Natural killer cell (primary cell): Measurements from ENCODE around the gene ZNF679. TPM values are rescaled to one million over a fixed set of nuclear protein-coding genes. Genes with fewer than 3 reads are reported as not detected.

Source experiments
- ATAC-seq, 3 donors: fragments of 150-1000 bp in 2 of 3; fragments of 200-7000 bp in 1 of 3; cut with Tn5 transposase; 1 replicate in 1 of 3; 2 replicates in 2 of 3; pipeline ENCODE4 v1.10.0; 2021; ENCODE audit warnings: mild to moderate bottlenecking in 2 of 3, moderate library complexity in 2 of 3
- DNase-seq, 2 donors: peaks; one replicate each; pipeline versions ENCODE4 v3.0.0 to v3.0.0-alpha.2; 2013 to 2021; ENCODE audit warnings: mixed read lengths in 1 of 2
- H3K27ac ChIP-seq: one replicate; pipeline ENCODE4 v1.5.1; 2013; ENCODE audit warnings: mild to moderate bottlenecking, low read length
- H3K27me3 ChIP-seq: one replicate; pipeline ENCODE4 v1.6.1; 2013; ENCODE audit warnings: low read length; ENCODE audit not compliant: control insufficient read depth, insufficient read depth
- H3K36me3 ChIP-seq: one replicate; pipeline ENCODE4 v1.6.1; 2013; ENCODE audit warnings: low read length; ENCODE audit not compliant: control insufficient read depth, insufficient read depth
- H3K4me1 ChIP-seq: one replicate; pipeline ENCODE4 v1.6.1; 2013; ENCODE audit warnings: low read length; ENCODE audit not compliant: control insufficient read depth, insufficient read depth
- H3K4me3 ChIP-seq: one replicate; pipeline ENCODE4 v1.5.1; 2013; ENCODE audit warnings: low read length
- H3K9me3 ChIP-seq: one replicate; pipeline ENCODE4 v1.6.1; 2013; ENCODE audit warnings: low read length; ENCODE audit not compliant: control insufficient read depth, insufficient read depth
- H3K27ac Mint-ChIP-seq, 2 donors: one replicate each; pipeline ENCODE4 v1.8.0; 2022; ENCODE audit warnings: mild to moderate bottlenecking in 2 of 2, mixed read lengths in 2 of 2, moderate library complexity in 1 of 2
- H3K27me3 Mint-ChIP-seq, 2 donors: one replicate each; pipeline ENCODE4 v1.8.0; 2022; ENCODE audit warnings: low read depth in 2 of 2, mixed read lengths in 2 of 2
- H3K36me3 Mint-ChIP-seq: one replicate; pipeline ENCODE4 v1.8.0; 2022; ENCODE audit warnings: mixed read lengths
- H3K4me1 Mint-ChIP-seq, 2 donors: one replicate each; pipeline ENCODE4 v1.8.0; 2022; ENCODE audit warnings: mixed read lengths in 2 of 2
- H3K4me3 Mint-ChIP-seq: one replicate; pipeline ENCODE4 v1.8.0; 2022; ENCODE audit warnings: mild to moderate bottlenecking, moderate library complexity, mixed read lengths
- H3K9me3 Mint-ChIP-seq, 2 donors: one replicate each; pipeline ENCODE4 v1.8.0; 2022; ENCODE audit warnings: mixed read lengths in 2 of 2
- CTCF ChIP-seq: fragments of 200-600 bp; IDR thresholded peaks from one replicate; pipeline ENCODE4 v1.8.0; 2022; ENCODE audit warnings: antibody characterized with exemption
- WGBS: methylation state at CpG from one replicate; pipeline ENCODE4 v1.1.7; 2013; ENCODE audit warnings: missing lambda C conversion rate; ENCODE audit not compliant: insufficient coverage; 5-methylcytosine and 5-hydroxymethylcytosine counted together
- intact Hi-C: fragments of 100-400 bp; cut with micrococcal nuclease; formaldehyde crosslinking; loops from one replicate; pipeline ENCODE4 v1.14.2; 2022
- total RNA-seq, 4 donors: library from RNA; stranded (reverse); fragments of 120-200 nt in 1 of 4; gene quantifications; one replicate each; pipeline versions ENCODE4 v1.2.3 to v1.2.4, GENCODE V29; 2013 to 2022

The ZNF679 gene
- total RNA-seq, 3 donors from 2014 or later (not counting 1 experiment from before 2014, with no cell fraction given) = not detected

- H3K27me3 Mint-ChIP-seq = no peaks in the 10 kb centered on the region
- no peak overlapping the region for H3K4me3 Mint-ChIP-seq
- peaks cover 5% of the 10 kb centered on the region for H3K4me1 ChIP-seq
- 37% methylated on average over 31 of the region's 31 CpGs for WGBS
- no peaks in the 10 kb centered on the region for H3K36me3 ChIP-seq
- ATAC-seq = no peak
- no peak overlapping the region for H3K27ac ChIP-seq
- intact Hi-C loops = loop anchor here (5.0 to 10.0 kb wide), 2 partner anchors 62 to 444 kb away; no protein-coding TSS in a partner anchor
- H3K27ac Mint-ChIP-seq = no peak overlapping the region
- peaks cover 4 to 15% of the 10 kb centered on the region in 2 donors for H3K9me3 Mint-ChIP-seq
- peaks cover 4% of the 10 kb centered on the region for H3K9me3 ChIP-seq
- no peak overlapping the region for H3K4me3 ChIP-seq
- DNase-seq = peak in 1 of 2 donors; percentile 64
- H3K36me3 Mint-ChIP-seq = peaks cover 5% of the 10 kb centered on the region
- no peaks in the 10 kb centered on the region for H3K27me3 ChIP-seq
- no peaks in the 10 kb centered on the region for H3K4me1 Mint-ChIP-seq
- TF ChIP-seq CTCF = peak; percentile 42
These were observed 45.0 kb upstream of the ZNF679 start for GRCh38 chr7:64183126-64183742.

- no peaks in the 10 kb centered on the region for H3K36me3 ChIP-seq
- no peak for ATAC-seq
- no peaks in the 10 kb centered on the region for H3K27me3 ChIP-seq
- TF ChIP-seq CTCF = no peak
- H3K36me3 Mint-ChIP-seq = no peaks in the 10 kb centered on the region
- DNase-seq = no peak
- no peak overlapping the region for H3K4me3 Mint-ChIP-seq
- intact Hi-C loops = loop anchor here (5.0 to 10.0 kb wide), 2 partner anchors 61 to 443 kb away; no protein-coding TSS in a partner anchor
- H3K27ac ChIP-seq = no peak overlapping the region
- H3K4me1 ChIP-seq = peaks cover 5% of the 10 kb centered on the region
- H3K4me3 ChIP-seq = no peak overlapping the region
- peaks cover 4% of the 10 kb centered on the region for H3K9me3 ChIP-seq
- no peak overlapping the region for H3K27ac Mint-ChIP-seq
- H3K27me3 Mint-ChIP-seq = no peaks in the 10 kb centered on the region
- no peaks in the 10 kb centered on the region for H3K4me1 Mint-ChIP-seq
- WGBS = 94% methylated on average over 13 of the region's 13 CpGs
- H3K9me3 Mint-ChIP-seq = peaks cover 4 to 11% of the 10 kb centered on the region in 2 donors
These were observed 44.4 kb upstream of the ZNF679 start for GRCh38 chr7:64183827-64184372.

GRCh38 chr7:64184376-64184775 lies 43.9 kb upstream of the ZNF679 start:
- WGBS = 94% methylated on average over 12 of the region's 12 CpGs
- TF ChIP-seq CTCF = no peak
- DNase-seq (no peak), ATAC-seq (no peak)
- Histone ChIP-seq H3K27ac (no peak overlapping the region), H3K4me1 (peaks cover 5% of the 10 kb centered on the region), H3K27me3 (no peaks in the 10 kb centered on the region), H3K4me3 (no peak overlapping the region), H3K9me3 (peaks cover 4% of the 10 kb centered on the region), H3K36me3 (no peaks in the 10 kb centered on the region)
- Mint-ChIP-seq H3K36me3 (no peaks in the 10 kb centered on the region), H3K4me3 (no peak overlapping the region), H3K9me3 (peaks cover 2 to 14% of the 10 kb centered on the region in 2 donors), H3K27ac (no peak overlapping the region), H3K4me1 (no peaks in the 10 kb centered on the region), H3K27me3 (no peaks in the 10 kb centered on the region)
- intact Hi-C loops = loop anchor here (5.0 to 10.0 kb wide), 2 partner anchors 60 to 443 kb away; no protein-coding TSS in a partner anchor
